T-helper 2 cell treated with Interferon-gamma antibody and Interleukin-4, amounts not matched to agents 100 ng/mL and 5 ng/mL, for 36 hours (primary cell): ENCODE measurements around the gene NEGR1. TPM values are rescaled to one million over a fixed set of nuclear protein-coding genes. Genes with fewer than 3 reads are reported as not detected.

ENCODE experiments used
- intact Hi-C: fragments of 100-400 bp; cut with micrococcal nuclease; formaldehyde crosslinking; loops from one replicate; pipeline ENCODE4 v1.15.1; 2023
- total RNA-seq: library from RNA; stranded (reverse); gene quantifications from 2 replicates; pipeline ENCODE4 v1.2.3, GENCODE V29; 2022

NEGR1 gene
- total RNA-seq, 1 donor from 2014 or later, result not detected

DNA sequence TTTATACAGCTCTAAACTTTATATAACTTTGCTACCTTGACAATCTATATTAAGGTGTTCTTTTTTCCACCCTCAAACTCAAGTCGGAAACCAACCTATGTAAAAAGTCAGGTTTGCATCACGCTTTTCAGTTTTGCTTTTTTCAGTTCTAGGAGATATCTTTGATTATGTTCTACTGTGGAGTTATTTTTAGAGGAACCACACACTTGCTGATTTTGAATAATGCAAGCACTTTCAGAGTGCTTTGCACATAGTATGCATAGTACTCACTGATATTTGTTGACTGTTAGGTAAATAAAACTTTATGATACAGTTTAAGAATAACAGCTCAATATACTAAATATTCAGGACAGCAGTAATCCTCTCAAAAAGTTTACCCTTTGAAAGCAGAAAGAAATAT lies 637.3 kb downstream of the NEGR1 start:
- intact Hi-C loops, result no loop called here

DNA sequence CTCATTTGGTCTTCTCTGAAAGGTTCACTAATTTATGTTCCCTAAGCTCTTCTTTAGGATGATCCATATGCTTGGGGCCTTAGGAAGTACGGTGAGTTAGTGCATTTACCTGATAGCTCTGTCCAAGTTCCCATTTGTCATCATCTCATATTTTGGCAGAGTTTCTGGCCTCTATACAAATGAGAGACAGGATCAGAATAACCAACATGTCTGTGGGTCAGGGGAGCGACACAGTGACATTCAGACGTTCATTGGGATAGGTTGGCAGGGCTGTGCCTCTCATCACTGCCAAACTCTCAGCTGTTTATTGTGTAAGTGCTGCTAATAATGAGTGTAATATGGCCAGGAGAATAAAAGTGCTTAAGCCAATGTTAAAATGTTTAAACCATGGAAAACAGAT lies 640.4 kb downstream of the NEGR1 start:
- intact Hi-C loops, result no loop called here

DNA sequence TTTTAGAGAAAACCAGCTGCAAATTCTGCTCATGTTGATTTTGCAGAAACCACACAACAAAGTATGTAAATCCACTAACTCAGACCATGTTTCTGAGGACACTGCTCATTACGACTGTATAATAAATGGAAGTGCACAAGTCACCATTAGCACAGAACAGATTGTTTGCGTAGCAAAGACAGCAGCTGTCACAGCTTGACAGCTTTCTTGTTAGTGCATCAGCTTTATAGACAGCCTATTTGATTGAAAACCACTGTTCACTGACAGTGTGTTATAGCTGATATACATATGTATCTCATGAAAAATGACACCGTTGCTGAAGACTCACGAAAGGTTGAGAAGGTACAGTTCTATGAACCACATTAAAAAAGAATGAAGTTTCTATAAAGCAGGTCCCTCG lies 641.3 kb downstream of the NEGR1 start:
- intact Hi-C loops, result no loop called here

DNA sequence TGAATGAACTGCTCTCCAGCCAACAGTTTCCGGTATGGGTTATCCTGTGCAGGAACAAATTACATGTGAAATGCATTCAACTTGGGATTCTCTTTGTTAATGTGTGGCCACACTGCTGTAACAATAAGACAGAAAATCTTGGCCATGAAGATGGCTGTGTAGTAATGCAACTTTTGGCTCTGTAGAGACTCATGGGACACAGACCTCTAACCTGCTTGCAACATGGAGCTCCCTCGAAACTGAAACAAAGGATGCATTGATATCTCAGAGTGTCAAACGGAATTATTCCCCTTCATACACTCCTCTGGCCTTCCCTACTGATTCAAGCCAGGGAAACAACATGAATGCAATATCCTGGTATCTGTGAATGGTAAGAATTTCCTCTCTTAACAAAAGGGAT lies 642.2 kb downstream of the NEGR1 start:
- intact Hi-C loops, result no loop called here

DNA sequence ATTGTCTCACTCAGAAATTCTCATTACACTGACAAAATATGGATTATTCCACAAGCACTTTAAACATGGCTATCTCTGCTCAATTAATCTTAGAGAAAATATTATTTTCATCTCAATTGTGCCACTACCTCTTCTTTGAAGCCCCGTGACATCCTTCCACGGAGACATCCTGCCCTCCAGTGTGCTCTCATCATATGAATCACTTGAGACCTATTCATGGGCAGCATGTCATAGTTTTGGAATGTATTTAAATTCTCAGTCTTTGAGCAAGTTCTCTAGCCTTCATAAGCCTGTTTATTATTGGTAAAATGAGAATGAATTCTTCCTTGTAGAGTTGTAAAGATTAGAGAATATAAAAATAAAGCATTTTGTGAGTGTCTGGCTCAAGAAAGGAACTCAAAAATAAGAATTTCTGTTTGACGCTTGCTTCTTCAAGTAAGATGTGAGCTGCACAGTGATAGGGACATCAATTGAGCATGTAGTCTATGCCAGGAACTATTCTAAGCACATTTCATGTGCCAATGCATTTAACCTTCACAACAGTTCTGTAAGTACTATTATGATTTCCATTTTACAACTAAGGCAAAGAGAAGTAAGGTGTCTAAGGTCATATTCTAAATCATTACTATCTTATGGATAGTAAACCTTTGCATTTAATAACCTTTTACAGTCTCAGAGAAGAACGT lies 644.1 kb downstream of the NEGR1 start:
- intact Hi-C loops, result no loop called here

DNA sequence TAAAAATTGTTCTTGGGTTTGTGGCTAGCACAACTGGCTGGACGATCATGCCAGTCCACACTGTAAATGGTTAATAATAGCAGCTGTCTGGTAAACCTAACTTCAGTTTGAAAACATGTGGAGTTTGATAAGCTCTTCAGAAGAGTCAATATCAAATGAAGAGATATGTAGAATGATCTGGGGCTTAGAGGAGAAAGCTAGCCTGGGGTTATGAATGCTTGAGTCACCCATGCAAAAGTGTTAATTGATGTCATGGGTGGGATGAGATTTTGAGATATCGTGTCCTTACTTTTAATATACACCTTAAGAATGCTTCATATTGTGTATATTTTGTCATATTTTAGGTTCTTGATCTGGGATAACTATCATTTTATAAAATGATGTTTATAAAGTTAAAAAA lies 646.8 kb downstream of the NEGR1 start:
- intact Hi-C loops, result no loop called here

DNA sequence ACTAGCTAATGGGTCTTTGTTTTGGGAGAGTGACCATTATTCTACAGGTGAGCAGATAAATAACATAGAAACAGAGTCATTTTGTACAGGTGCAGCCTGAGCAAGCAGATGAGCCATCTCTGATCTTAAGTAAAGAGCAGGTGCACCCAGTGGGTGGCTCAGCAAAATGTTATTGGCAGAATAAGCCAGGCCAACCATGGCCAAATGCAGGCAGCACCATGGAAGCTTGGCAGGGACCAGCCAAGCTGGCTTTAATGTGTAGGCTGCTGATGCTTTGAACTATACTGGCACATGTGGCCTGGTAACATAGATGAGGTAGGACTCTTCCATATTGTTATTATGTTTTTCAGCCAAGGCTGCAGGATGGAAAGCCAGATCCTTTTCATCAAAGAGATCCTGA lies 648.2 kb downstream of the NEGR1 start:
- intact Hi-C loops, result no loop called here

DNA sequence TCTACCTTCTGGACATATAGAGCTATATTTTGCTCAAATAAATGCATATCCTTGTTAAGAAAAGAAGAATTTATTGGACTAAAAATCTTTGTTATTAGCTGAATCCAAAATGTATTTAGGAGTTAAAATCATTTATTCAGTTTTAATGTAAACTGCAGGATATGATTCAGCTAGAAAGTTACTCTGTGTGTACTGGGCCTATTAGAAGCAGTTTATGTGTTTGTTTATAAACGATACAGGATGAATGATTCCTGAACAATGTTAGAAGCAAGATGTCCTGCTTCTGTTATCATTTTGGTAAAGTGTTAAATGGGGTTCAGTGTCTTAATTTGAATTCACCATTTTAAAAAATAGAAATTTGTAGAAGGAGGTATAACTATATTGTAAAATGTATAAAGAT lies 652.3 kb downstream of the NEGR1 start:
- intact Hi-C loops, result no loop called here

DNA sequence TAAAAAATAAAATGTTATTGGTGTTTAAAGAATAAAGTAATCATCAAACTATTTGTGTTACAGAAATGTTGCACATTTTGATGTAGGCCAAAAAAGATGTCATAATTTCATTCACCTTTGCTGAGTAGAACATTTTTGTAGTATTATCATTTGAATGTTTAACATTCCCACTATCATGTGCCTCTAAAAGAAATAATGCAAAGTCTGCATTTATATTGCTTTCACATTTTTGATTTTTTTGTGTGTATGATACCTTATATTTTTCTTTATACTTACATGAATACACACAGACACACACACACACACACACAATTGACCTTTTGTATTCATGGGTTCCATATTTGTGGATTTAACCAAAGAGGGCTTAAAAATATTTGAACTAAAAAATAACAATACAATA lies 657.3 kb downstream of the NEGR1 start:
- intact Hi-C loops, result no loop called here

DNA sequence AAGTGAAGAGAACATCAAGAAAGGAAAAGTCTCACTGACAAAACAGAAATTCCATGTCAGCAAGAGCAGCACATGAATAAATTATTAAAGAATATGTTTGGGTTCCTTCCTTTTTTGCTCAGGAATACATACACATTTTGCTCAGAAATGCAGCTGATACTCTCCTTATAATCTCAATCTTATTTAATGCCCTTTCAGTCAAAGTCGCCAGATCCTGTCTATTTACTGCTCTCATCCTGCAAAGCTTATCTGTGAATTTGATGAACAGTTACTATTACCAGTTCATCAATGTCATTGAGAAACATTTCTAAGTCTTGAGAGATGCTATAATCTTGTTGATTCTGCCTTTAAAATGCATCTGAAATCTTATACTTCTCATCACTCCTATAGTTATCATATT lies 658.5 kb downstream of the NEGR1 start:
- intact Hi-C loops, result no loop called here

DNA sequence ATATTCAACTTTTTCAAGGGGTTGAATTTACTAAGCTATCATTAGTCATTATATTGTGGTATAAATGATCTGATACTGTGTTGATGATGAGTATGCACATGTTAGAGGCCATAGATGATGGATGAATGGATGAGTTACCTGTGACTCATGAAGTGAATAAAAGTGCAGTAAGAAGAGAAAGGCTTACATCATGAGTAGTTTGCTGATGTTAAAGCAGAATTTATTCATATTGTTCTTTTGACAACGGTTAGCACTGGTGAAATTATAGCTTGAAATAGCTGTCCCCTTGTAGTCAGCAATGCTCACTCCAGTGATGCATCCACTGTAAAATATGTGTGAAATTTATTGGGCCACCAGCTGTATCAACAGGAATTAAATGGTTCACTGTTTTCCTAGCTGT lies 660.6 kb downstream of the NEGR1 start:
- intact Hi-C loops, result no loop called here

DNA sequence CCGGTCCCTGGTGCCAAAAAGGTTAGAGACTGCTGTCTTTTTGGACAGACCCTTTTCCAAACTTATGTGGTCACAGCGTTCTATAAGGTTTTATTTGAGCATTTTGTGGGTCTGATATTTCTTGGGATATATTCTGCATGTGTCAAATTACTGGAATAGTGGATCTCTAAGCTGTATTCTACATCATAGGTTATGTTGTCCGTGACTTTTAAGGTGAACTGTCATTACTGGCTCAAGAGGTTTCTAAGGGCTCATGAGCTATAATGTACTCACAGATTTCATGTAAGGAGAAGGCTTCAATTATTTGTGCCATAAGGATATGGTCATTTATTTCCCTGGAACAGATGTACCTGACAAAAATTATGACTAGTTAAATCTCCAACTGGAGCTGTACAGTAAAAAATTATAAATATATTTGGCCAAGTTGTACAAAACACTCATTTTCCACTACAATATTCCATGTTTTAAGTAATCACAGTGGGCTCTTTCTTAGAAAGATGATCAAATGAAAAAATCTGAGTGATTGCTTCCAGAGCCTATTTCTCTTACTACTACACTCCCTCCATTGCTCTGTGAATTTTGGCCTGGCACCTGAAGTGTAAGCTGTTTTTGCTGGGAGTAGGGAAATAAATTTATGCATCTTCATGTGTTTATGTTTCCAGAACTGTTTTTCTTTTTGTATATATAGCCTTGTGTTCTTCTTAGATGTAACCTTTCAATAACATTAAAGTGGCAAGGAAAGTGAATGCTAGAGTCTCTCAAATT lies 663.4 kb downstream of the NEGR1 start:
- intact Hi-C loops, result no loop called here

DNA sequence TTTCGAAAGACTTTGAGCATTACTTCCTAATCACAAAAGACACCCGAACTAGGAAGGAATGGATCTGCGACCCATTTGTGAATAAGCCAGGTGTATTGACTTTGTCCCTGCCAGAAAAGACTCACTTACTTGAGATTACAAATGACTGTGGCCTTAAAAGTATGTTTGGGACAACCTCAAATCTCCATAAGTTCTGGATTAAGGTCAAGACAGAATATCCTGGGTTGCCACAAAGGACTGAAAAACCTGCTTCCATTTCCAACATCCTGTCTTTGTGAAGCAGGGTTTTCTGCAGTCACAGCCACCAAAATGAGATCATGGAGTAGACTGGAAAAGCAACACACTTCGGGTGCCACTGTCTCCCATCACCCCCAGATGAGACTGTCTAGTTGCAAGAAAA lies 664.1 kb downstream of the NEGR1 start:
- intact Hi-C loops, result no loop called here

DNA sequence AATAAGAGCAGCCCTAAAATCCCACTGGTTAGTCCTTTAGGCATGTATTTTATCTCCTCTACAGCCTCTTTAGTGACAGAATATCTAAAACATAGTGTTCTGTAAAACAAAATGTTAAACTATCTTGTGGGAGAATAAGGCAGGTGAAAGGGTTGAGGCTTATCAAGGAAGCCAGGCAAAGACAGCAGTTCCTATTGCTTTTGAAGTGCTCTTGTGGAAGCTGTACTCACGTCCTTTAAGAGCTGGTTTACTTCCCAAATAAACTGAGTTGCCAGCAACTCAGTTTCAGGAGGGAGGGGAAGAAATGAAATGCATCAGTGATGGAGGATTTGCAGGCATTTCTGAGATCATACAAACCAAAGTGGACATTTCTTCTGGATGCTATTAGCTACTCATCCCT lies 671.9 kb downstream of the NEGR1 start:
- intact Hi-C loops, result no loop called here

DNA sequence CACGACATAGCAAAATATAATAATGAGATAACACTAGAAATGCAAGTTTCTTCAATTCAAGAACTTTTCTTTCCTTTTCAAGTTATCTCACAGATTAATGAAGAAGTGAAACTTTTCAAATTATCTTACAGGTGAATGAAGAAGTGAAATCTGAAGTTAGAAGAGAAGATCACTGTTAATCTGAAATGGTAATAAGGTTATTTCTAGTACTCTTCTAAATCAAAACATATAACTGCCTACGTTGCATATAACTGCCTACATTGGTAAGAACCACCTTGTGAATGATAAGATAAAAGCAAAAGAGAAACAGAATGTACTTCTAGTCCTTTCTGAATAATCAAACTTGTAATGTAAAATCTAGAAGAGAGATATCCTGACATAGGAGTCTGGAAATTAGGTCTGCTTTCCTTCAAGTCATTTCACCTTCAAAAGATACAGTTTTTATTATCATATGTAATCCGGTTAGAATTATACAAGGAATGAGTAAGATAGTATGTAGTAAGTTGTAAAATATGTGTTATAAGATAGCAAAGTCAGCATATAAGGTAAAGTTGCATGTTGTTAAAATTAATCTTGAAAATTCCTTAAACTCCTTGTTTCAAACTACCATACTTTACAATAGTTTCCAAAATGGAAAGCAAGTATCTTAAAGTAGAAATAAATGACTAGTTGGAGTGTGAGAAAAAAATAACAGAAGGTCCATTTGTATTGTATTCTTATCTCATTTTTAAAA lies 679.1 kb downstream of the NEGR1 start:
- intact Hi-C loops, result no loop called here

DNA sequence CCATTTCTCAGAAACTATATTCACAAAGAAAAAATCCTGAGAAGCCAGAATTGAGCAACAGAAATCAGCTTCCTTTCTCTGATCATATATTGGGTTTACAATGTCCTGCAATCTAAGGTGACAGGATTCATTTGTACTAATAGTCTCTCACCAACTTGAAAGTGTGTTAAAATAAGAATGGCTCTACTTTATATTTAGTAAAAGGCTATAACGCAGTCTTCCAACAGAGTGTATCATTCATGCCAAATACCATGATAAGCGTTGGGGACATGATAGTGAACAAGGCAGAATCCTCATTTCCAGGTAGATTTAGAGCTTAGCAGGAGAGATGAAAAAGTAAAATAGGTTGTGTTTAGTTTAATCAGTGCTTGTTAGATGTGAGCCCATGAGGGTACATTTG lies 682.3 kb downstream of the NEGR1 start:
- intact Hi-C loops, result no loop called here

DNA sequence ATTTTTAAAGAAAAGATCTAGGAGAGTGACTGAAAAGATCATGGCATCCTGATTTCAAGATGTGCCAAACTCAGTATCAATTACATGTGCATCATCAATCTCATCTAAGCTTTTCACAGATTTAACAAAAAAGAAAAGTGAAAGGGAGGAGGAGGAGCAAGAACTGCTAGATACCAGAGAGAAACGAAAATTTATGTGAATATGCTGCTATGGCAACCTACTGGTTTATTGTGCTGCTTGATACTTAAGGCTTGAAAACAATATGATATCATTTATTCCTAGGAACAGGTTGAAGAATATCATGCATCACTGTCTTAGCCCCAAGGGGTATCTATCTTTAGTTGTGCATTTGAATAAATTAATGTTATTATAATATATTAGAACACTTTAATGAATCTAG lies 683.0 kb downstream of the NEGR1 start:
- intact Hi-C loops, result no loop called here

DNA sequence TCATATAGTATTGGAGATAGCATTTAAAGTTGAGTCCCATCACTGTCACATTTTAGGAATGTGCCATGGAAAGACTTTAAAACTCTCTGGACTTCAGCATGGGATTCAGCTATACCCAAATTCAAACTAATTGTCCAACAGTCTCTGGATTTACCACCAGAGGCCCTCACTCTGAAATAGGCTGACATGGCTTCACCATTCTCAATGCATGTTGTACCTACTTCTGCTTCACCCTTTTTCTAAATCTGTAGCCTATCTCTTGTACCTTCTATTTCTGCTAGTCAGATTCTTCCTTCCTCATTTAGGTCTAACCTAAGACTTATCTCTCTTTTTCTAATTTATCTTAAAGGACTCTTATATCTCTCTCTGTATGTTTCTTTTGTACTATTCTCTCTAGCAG lies 688.8 kb downstream of the NEGR1 start:
- intact Hi-C loops, result no loop called here

DNA sequence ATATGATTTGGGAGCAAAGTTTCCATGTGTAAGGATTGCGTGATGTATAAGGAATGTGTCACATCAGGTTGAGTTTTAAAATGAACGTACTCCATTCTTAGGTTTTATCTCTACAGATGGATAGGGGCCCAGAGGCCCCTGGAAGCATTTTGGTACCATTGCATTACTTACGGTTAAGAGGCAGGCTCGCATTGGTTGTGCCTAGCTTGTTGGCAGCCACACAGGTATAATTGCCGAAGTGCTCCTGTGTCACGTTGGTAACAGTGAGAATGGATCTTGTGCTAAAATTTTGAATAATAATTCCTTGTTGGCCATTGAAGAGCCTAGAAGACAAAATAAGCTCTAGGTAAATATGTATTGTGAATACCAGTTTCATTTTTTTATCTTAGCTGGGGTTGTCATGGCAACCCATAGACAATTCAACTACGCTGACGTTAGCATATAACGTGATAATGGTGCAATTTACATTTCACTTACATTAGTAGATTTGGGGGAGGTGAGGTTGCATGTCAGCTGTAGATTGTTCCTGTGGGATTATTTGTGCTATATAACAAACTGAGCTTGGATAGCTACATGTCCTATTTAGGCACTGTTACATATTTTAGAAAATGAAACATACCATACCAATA lies 689.6 kb downstream of the NEGR1 start:
- intact Hi-C loops, result no loop called here

DNA sequence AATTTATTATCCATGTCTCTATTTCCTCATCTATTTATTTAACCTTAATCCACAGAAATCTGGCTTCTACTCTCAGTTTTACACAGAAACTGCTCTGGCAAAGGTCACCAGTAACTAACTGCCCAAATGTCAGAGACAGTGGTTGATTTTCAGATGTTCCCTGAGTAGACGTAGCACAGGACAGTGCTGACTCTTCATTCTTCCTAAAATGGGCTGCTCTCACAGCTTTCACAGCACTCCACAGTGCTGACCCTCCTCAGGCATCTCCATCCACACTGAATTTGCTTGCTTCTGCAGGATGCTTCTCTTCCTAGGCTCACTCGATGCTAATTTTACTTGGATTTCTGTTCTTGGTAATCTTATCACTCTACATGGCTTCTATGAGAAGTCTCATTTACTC lies 693.3 kb downstream of the NEGR1 start:
- intact Hi-C loops, result no loop called here

DNA sequence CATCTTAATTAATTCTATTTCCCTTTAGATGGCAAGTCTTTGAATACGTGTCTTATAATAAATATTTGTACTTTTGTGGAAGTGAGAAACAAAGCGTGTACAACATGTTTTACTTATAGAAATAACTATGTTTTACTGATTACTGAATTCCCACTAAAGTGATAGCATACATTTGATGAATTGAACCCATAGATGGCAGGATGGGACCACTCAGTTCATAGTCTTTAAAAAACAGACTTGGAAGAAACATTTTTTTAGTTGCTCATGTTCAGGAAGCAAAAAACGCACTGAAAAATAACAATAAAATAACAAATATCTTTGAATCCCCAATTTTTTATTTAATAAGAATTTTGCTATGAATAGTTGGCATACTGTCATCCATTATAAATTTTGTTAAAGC lies 694.4 kb downstream of the NEGR1 start:
- intact Hi-C loops, result no loop called here

DNA sequence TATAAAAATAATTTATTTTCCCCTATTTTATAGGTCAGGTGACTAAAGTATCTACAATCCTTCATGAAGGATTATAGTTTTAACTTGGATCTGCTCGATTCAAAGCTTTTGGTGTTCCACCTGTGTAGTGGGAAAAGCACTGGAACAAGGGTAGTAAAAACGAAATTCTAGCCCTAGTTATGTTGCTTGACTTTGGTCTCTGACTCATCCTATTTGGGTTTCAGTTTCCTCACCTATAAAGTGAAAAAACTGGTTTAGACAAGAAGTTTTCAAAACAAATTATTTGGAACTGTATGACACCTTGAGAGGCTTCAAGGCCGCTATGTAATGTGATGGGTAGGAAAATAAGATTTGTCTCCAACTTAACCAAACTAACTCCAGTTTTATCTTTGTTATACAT lies 696.3 kb downstream of the NEGR1 start:
- intact Hi-C loops, result no loop called here
